ENCODE results near the gene TEX2. TPM values are rescaled to one million over a fixed set of nuclear protein-coding genes. Genes with fewer than 3 reads are reported as not detected.
"Not testable (repeated sequence)": the region's sequence is repeated elsewhere in the genome, so short reads cannot be mapped to it uniquely, and the experiment has no call there.

The TEX2 gene
- total RNA-seq, 1 donor from 2014 or later, result 23.7 TPM

DNA sequence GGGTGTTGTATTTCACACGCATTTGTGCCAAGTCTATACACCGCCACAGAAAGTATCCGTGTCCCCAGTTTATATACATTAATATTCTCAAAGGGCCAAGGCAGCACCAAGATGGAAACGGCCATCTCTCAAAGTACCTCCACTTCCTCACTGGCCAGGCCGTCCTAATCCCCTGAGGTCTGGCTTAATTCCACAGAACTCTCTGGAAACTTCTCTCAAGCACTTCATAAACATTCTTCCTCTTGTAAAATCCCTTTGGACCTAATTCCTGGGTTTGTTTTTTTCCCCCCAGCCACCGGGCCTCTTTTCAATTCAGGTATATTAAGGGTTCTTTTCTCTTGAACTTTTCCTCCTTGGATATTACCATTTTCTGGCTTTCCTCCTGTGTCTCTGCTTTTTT is 128.1 kb downstream of the TEX2 start:
- no peak for DNase-seq

DNA sequence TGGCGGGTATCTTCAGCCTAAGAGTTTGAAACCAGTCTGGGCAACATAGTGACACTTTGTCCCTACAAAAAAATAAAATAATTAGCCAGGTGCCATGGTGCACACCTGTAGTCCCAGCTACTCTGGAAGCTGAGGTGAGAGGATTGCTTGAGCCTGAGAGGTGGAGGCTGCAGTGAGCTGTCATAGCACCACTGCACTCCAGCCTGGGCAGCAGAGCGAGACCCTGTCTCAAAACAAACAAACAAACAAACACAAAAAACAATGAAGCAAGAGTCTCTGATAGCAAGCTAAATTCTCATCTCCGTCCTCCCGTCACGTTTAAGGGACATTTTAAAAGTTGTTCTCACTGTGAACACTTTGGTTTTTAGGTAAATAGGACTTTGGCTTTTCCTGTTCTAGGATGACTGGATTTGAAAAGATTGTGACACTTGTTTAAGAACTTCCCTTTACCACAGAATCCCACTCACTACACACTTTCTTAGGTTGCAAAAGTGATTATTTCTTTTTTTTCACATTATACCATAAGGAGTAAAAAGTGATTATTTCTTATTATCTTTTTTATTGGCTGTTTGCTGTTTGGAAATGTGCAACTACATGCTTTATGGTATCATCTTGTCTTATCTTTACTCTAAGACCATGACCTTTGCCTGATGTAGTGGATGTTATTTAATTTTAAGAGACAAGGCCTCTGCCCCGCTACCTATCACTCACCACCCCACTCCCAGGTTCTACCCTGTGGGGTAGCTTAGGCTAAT is 128.7 kb downstream of the TEX2 start:
- DNase-seq, result no peak

DNA sequence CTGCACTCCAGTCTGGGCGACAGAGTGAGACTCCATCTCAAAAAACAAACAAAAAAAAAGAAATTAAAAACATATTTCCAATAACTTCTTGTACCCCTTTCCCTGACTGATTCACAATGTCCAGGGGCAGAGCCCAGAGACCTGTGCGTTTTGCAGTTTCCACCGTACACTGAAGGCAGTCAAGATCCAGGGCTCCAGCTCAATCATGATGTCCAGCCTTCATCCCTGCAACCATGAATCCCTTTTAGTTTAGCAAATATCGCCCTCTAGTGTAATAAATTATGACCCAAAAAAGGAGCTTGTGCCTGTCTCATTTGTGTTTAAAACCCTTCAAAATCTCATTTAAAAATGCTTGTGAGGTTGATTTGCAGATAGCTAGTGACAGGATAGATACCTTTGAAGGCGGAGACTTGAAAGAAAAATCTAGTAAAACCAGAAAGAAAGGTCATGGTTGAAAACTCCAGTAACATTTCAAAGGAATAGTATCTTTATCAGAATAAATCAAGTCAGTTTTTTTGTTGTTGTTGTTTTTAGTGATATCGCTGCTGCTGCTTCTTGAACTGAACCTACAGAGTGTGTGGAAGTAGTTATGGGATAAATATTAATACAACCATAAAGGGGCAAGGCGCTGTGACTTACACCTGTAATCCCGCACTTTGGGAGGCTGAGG is 129.4 kb downstream of the TEX2 start:
- DNase-seq, result peak; percentile 38

DNA sequence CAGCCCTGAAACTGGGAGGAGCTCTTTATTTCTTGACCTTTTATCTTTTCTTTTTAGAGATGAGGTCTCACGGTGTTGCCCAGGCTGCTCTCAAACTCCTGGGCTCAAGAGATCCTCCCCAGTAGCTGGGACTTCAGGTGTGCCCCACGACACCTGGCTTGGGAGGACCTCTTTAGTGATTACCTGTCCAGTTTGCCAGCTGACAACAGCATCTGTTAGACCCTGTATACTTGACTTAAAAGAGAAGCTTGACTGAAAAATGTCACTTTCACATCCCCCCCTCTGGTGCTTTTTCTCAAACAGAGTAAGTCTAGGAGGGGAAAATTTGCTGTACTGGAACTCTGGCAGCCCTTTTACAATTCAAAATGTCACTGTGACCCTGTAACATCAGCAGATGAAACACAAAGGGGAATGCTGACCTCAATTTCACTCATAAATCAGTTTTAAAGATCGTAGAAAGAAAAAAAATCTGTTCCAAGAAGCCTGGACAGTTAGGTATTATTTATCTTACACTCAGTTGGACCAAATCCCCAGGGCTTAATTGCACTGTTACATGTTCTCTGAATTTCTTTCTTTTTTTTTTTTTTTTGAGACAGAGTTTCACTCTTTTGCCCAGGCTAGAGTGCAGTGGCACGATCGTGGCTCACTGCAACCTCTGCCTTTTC is 131.3 kb downstream of the TEX2 start:
- DNase-seq, result no peak

DNA sequence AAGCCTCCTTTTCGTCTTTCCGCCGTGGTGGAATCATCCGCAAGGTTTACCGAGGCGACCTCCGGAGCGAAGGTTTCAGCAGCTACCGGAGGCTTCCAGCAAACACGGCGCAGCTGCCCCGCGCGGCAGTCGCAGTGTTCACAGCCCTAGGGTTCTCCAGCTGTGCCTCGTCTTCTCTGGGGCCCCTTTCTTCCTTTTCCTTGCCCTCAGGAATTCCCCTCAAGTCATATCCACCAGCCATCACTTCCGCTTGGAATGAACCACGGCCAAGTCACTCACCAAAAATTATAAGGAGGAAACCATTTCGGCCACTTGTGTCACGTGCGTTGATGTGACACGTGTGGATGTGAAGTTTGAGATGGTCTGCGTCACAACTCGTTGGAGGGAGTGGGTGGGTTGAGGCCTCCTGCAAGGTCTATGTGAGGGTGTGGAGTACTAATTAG is 132.5 kb downstream of the TEX2 start:
- DNase-seq, result peak; percentile 35

DNA sequence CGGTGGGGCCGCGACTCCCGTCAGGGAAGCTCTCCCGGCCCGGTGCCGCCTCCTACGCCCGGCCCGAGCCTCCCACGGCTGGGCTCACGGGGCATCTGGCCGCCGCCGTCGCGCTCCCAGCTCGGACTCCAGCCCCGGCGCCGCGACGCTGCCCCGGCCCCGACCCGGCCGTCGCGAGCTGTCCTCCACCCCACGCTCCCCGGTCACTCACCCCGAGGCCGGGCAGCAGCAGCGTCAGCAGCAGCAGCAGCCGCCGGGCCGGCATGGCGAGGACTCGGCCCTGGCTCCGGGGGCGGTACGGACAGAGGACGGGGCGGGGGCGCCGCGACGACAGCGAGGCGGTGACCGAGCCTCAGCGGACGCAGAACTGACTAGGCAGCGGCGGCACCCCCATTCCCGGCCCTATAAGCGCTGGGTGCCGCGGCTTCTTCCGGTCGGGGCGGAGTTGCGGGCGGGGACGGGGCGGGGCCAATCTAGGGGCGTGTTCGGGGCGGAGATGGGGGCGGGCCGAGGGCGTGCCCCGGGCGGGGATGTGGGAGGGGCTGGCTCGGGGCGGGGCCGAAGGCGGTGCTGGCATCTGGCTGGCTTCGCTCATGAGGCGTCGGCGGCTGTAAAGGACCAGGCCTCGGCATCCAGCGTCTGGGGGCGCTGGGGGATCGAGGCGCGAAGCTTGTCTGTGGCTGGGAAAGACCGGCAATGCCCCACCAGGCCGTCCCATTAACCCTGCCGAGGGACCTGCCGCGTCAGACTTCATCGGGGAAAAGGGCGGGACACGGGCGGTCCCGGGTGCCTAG is 133.1 kb downstream of the TEX2 start, which contains the start of gene ERN1:
Gene ERN1, minus strand, starts transcription at position 380 of the 794 bp plus-strand sequence. Its CDS starts 115 bp downstream, at position 265.
- DNase-seq, result peak; percentile 93

DNA sequence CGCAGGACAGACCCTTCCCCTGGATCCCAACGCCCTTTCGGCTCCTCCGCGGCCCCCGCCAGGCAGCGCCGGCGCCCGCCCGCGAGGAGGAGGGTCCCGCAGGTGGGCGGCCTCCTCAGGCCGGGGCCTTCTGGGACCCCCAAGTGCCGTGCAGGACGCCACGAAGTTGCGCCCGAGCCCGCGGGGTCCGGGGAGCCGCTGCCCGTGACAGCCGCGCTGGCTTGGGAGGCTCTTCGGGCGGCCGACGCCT is 133.6 kb downstream of the TEX2 start:
- no peak for DNase-seq

DNA sequence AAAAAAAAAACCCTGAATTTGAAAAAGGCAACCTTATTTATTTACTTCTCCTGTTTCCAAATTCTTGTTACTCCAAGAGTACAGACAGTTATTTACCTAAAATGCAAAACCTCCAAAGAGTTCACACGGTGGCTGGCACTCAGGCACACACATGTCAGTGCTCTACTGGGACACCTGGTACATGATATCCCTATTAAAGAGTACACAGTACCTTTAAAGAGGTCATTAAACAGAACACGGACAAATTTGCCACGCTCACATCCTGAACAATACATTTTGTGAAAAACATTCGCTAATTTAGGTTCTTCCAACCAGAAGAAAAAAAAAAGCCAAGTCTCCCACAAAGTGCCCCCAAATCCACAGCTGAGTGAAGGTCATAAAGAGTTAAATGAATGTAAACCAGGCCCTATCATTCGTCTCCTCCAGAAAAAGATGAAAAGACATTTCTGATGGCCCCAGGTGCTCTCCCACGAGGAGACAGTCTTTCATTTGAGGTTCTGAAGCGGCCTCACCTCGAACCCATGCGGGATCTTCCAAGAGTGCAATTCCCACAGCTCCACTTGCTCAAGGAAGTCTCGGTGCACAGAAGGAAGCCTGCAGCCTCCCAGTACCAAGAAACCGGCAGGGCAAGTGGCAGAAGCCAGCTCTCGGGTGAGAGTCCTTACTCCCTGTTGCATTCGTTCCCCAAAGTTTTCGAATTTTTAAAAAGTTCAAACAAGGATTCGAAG is 134.1 kb downstream of the TEX2 start:
- DNase-seq, result no peak

DNA sequence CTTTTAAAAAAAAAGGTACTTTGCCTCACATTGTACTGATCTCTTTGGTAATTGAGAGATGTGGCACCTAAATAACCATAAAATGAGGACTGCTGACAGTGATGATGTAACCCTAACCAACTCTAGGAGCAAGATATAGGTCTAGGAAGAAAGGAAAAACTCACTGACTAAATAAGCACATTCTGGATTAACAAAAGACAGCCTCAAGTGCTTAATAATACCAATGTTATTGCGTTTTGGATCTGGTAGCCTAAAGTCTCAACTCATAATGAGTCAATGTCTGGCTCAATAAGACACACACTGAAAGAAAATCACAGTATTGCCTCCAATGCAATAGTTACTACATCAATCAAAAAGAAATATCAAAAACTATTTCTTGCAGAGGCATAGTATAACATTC is 136.1 kb downstream of the TEX2 start:
- DNase-seq, result no peak

DNA sequence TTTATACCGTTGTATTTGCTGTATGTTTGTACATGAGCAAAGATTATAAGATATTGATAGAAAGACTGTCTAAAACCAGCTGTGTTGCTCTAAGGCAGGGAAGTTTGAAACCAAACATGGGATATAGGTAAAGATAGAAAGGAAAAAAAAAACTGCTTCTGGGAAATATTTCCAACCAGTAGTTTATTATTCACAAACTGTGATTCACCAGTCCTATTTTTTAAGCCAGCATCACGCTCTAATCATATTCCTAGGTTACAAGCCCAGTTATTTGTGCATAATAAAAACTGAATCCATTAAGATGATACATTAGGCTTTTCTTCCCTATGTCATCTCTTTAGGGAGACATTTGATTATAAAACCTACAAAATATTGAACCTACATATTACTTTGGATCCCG is 137.1 kb downstream of the TEX2 start:
- no peak for DNase-seq

DNA sequence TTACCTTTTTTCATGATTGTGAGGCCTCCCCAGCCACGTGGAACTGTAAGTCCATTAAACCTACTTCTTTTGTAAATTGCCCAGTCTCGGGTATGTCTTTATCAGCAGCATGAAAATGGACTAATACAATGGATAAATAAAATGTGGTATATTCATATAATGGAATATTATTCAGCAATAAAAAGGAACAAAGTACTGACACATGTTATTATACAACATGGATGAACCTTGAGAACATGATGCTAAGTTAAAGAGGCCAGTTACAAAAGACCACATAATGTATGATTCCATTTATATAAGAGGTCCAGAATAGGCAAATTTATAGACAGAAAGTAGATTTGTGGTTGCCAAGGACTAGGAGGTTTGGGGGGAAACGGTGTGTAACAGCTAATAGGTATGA is 138.5 kb downstream of the TEX2 start:
- DNase-seq, result no peak

DNA sequence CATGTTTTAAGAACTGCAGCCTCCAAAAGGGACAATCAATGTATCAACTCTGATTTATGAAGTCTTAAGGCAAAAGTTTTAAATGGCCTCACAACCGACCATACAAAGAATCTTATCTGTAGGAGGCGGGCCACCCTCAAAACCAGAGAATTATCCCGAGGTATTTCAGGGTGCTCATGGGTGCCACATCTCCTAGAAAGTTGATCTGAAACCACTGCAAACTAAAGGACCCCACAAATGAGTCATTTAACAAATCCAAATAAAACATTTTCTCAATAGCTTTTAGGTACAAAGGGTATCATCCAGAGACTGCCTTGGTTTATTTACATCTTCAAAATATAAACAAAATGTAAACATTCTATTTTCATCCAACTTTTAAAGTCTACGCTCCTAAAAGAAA is 139.9 kb downstream of the TEX2 start:
- DNase-seq, result no peak

DNA sequence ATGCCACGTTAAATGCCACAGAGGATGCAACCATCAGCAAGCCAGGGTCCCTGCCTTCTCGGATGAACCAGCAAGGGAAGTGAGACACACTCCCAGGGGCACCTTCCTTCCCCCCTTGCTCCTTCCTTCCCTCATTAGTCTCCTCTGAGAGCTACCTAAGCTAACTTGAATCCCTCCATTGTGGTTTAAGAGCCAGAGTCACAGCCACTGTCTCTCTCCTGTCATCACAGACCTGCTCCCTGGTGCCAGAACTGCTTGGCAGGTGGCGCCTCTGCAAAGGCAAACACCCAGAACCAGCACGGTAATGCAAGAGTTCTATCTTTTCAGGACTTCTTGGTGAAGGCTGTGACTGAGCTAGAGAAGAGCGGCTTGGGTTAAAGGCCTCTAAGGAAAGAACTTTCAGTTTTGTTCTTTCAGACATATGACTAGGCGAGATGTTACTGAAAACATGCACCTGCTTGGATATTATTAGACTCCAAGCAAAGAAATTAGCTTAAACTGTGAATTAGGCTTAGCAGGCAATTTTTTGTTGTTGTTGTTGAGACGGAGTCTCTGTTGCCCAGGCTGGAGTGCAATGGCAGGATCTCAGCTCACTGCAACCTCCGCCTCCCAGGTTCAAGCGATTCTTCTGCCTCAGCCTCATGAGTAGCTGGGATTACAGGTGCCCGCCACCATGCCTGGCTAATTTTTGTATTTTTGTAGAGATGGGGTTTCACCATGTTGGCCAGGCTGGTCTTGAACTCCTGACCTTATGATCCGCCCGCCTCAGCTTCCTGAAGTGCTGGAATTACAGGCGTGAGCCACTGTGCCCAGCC is 141.9 kb downstream of the TEX2 start:
- not testable (repeated sequence) for DNase-seq

DNA sequence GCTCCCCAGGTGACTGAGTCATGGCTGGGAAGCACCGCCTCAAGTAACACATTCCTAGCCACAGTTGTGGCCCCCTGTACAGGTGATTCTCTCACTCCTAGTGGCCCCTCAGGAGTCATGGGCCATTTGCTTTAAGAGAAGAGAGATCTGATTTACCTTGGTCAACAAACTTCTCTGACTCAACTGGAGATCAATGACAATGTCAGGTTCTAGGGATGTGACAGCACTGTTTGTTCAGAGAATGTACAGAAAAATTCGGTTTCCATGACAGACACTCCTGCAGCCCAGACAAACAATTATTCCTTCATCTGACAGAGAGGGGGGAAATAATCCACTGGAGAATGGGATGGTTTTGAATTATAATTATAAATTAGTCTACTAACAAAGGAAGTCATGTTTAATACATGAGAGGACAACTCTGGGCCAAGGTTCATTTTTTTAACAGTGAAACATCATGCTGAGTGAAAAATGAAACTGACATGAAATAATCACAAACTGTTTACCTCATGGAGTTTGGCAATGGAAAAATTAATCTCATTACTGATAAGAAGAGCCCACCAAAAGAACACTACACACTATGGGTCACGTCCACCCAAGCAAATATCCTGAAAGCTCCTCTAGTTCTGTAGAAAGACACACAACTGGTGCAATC is 142.8 kb downstream of the TEX2 start:
- no peak for DNase-seq

DNA sequence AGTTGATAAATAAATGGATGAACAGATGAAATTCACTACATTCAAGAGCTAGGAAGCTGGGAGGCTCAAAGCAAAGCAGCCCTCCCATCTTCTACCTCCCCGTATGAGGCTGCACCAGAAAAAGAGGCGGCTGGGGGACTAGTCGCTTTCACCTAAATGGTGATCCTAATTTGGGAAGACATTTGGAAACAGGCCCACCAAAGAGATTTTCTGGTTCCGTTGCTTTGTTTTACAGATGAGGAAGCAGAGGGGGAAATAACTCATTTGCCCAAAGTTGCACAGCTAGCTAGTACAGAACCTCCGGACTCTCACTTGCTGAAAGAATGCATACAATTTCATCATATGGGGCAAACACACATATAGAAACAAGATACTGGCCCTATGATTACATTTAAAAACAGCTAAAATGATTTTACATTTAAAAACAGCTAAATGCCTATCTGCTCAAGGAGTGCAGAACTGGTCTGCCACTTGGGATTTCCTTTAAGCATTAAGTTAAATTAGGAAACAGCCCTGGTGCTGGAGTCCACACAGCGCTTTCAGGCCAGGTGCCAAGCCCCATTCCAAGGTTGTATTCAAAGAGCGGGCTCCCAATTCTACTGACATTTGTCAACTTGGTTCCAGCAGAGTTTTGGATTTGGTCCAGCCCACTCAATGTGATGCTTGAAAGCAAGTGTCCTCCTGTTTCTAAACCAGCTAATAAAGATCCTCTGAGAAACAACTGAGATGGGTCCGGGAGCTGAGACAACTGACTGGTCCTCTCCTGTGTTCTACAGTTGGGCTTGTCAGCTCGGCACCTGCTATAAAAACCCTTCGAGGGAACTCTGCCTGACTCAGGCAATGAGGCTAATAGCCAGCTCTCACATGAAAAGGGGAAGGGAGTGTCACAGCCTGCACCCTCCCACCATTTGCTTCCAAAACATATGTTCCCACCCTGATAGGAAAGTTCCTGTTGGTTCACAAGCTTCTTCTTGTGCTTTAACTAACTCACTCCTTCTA is 144.8 kb downstream of the TEX2 start:
- peak; percentile 27 for DNase-seq

DNA sequence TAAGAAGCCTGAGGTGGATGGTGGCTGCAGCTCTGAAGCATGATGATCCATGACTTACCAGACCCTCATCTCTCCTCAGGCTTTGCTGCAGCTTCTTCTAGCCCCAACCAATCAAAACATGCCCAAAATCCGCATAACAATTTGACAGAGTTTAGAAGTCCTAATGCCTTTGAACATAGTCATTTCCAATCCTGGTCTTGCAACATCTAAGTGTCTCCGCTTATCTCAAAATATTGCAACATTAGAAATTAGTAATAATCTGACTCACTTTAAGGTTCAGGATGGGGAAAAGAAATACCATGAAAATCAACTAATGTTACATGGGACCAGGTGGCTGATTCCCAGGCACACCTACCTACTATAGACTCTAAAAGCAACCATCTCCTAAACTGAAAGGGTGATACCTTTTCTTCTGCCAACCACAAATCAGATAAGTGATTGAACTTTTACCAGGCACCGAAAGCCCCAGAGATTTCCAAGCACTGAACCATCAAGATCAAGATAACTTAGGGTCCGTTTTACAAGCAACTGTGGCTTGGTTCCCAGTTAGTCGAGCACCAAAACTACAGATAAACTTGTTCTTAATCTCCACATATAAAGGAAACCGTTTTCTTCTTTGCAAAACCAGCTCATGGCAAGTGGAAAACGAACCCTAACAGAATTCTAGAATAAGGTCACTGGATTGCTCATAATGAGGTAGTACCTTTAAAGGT is 147.1 kb downstream of the TEX2 start:
- no peak for DNase-seq

DNA sequence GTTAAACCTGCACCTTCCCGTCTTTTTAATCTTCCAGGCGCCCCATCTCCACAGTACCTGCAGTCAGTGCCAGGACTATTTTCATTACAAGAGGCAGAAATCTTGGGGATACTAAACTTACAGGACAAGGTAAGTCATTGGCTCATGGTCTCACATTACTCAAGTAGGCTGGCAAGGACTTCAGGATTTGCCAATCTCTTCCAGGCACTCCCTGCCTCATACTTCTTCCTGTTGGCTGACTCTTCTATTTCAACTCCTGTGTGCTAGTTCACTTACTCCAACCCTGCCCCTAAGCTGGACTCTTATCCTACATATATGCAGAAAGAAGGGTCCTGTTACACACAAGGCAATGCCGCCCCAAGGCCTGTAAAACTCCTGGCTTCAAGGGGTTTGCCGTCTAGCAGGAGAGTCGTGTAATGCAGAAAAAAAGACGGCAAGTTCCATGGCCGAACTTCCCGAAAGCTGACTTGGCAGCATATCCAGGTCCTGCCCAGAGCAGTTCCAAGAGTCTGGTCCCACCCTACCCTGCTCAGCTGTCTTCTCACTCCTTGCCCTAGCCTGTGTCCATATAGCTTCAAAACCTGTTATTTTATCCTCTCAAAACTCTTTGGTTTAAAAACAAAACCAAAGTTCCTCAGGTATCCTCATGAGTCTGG is 147.9 kb downstream of the TEX2 start:
- DNase-seq, result no peak

DNA sequence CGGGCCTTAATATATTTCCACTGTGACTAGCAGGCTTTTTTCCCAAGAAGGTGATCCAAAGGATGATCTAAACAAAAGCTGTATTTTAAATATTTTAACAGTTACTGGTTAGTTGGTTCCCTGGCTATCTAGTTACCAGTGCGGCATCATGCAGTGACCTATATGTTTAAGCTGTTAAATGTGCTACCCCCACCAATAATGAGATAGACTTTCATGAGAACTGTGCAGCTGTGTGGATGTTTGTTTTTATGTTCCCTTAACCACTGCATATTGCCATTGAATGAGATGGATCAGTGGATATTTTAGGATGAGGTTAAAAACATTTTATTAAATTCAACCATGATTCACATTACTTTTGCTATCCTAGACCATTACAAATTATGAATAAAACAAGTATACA is 150.1 kb downstream of the TEX2 start:
- no peak for DNase-seq
